ENCODE results near the gene ITGB4. TPM values are rescaled to one million over a fixed set of nuclear protein-coding genes. Genes with fewer than 3 reads are reported as not detected.
A peak's percentile ranks its signal among the peaks of the same experiment; 100 is the strongest.

Gene ITGB4
- total and polyA plus RNA-seq, 9 of the 15 experiments (the other 6 are each of a cell fraction or from before 2014, with no cell fraction given), result 0.05 to 2.8 (median 0.76) TPM; not detected in 3

GRCh38 chr17:75773808-75774470, 52.7 kb downstream of the ITGB4 start (continued):
- TF ChIP-seq KLF6 (CRISPR knock-in tag; IDR thresholded peaks at IDR 0.05; ENCODE audit: borderline replicate concordance), result no peak
- no peak for TF ChIP-seq RCOR1 (IDR thresholded peaks at IDR 0.05; ENCODE audit: borderline replicate concordance in 1 of 2, low read depth in 2 of 2, low read length in 2 of 2)
- no peak for TF ChIP-seq ZNF592 (IDR thresholded peaks at IDR 0.05)
- peak; percentile 79 for TF ChIP-seq LCOR (CRISPR knock-in tag; IDR thresholded peaks at IDR 0.05)
- no peak for TF ChIP-seq EGR1 (conservative IDR thresholded peaks at IDR 0.05)
- TF ChIP-seq KAT7 (CRISPR knock-in tag; IDR thresholded peaks at IDR 0.05; ENCODE audit: borderline replicate concordance), result no peak; the same call in 1 of the 2 replicates
- 0 out of 2 replicates have a peak, but pooled peaks have one; percentile 9 for TF ChIP-seq ZNF609 (CRISPR knock-in tag; IDR thresholded peaks at IDR 0.05; ENCODE audit: borderline replicate concordance)
- TF ChIP-seq SMARCA4 (IDR thresholded peaks at IDR 0.05), result no peak
- no peak for TF ChIP-seq IFI16 (CRISPR knock-in tag; IDR thresholded peaks at IDR 0.05)
- no peak for TF ChIP-seq KDM4B (IDR thresholded peaks at IDR 0.05; ENCODE audit: borderline replicate concordance in 2 of 2, low read depth in 1 of 2)
- TF ChIP-seq ZNF224 (CRISPR knock-in tag; IDR thresholded peaks at IDR 0.05), result no peak
- no peak for TF ChIP-seq THAP7 (CRISPR knock-in tag; IDR thresholded peaks at IDR 0.05)
- no peak for TF ChIP-seq ZNF511 (CRISPR knock-in tag; IDR thresholded peaks at IDR 0.05)
- no peak for TF ChIP-seq TAF9B (IDR thresholded peaks at IDR 0.05; ENCODE audit: partially characterized antibody)
- TF ChIP-seq RB1 (IDR thresholded peaks at IDR 0.05; ENCODE audit: low read depth), result no peak

Data from K562 (cell line).